Fibroblast of pulmonary artery (primary cell): ENCODE results near the gene UQCR10.

Experiments used
- DNase-seq: peaks from one replicate; pipeline ENCODE4 v3.0.0-alpha.2; 2010; ENCODE audit warnings: low read depth
- H3K4me3 ChIP-seq: replicated peaks from 2 replicates; pipeline ENCODE4 v1.5.1; 2011; ENCODE audit warnings: low read depth, mild to moderate bottlenecking, control low read depth, low read length, moderate library complexity
- CTCF ChIP-seq: IDR thresholded peaks from 2 replicates; pipeline ENCODE4 v1.5.1; 2011; ENCODE audit warnings: mild to moderate bottlenecking, control low read depth, low read length, inconsistent platforms; ENCODE audit errors: missing control alignments

The UQCR10 gene

GRCh38 chr22:29762263-29762662 lies 4.9 kb upstream of the UQCR10 start:
- no peak for DNase-seq
- H3K4me3 ChIP-seq: no peak overlapping the region
- no peak for TF ChIP-seq CTCF

GRCh38 chr22:29765905-29766631 lies 1.1 kb upstream of the UQCR10 start:
- no peak for DNase-seq
- H3K4me3 ChIP-seq: peak overlapping the region; percentile 100
- no peak for TF ChIP-seq CTCF

DNA sequence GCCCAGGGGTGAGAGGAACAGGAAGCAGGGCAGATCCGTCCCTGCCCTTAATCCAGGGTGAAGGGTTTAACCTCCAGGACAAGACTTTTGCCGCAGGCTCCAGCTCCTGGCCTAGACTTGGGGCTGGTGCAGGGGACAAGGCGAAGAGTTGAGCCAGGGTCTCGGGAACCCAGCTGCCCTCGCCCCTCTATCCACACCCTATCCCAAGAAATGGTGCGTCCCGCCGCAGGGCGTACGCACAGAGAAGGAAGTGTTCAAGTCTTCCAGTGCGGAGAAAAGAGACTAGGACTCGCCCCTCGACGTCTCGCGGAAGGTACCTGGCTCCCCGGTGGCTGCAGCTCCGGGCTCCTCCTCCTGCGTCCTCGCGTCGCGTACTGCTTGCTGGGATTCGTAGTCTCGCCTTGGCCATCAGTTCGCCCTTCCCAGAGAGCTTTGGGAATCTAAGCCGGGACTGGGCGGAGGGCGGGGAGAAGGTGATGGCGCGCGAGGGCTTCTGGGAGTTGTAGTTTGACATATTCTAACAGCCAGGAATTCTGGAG lies 468 bp upstream of the UQCR10 start, which contains the start of gene ZMAT5:
Gene ZMAT5, minus strand, starts transcription at position 376 of the 539 bp plus-strand sequence. CDS start 18,463 bp downstream, outside the sequence.
- peak within 1 kb of the TSS; percentile 100 for H3K4me3 ChIP-seq
- DNase-seq: peak; percentile 97
- TF ChIP-seq CTCF: no peak

GRCh38 chr22:29768052-29768693 lies 1.0 kb downstream of the UQCR10 start:
- peak overlapping the region; percentile 100 for H3K4me3 ChIP-seq
- no peak for DNase-seq
- TF ChIP-seq CTCF: no peak

- no peak for TF ChIP-seq CTCF
- H3K4me3 ChIP-seq: no peak overlapping the region
Observed at GRCh38 chr22:29769723-29770321, 2.7 kb downstream of the UQCR10 start.

GRCh38 chr22:29772170-29772641 lies 5.0 kb downstream of the UQCR10 start:
- no peak overlapping the region for H3K4me3 ChIP-seq
- peak; percentile 76 for DNase-seq
- TF ChIP-seq CTCF: peak; percentile 72

More at GRCh38 chr22:29769723-29770321, 2.7 kb downstream of the UQCR10 start:
- DNase-seq: no peak
